Measurements from ENCODE around the gene GYS1.

The GYS1 gene

GRCh38 chr19:48997972-48998371 is 4.9 kb upstream of the GYS1 start:
- H2BK15ac ChIP-seq (replicated peaks; ENCODE audit: low read depth): no peak overlapping the region
- H3K79me2 ChIP-seq (ENCODE audit: control insufficient read depth, insufficient read depth, low read length): peaks cover 18% of the 10 kb centered on the region
- no peak overlapping the region for H3K23ac ChIP-seq (ENCODE audit: low read length)
- no peak overlapping the region for H3K4me3 ChIP-seq (ENCODE audit: low read length)
- peaks cover 16% of the 10 kb centered on the region for H3K79me1 ChIP-seq (ENCODE audit: low read length)
- H3K4me1 ChIP-seq (ENCODE audit: control insufficient read depth, low read depth, low read length): no peaks in the 10 kb centered on the region
- H2BK5ac ChIP-seq (ENCODE audit: low read length): no peak overlapping the region
- H3K9ac ChIP-seq (ENCODE audit: low read length): no peak overlapping the region
- H2BK120ac ChIP-seq (ENCODE audit: low read depth, low read length): no peak overlapping the region
- no peak overlapping the region for H3K4me2 ChIP-seq (ENCODE audit: low read length)
- no peak overlapping the region for H3K56ac ChIP-seq (ENCODE audit: low read length)
- no peaks in the 10 kb centered on the region for H3K36me3 ChIP-seq (ENCODE audit: control insufficient read depth, insufficient read depth, low read length)
- DNase-seq: peak; percentile 86
- no peaks in the 10 kb centered on the region for H3K27me3 ChIP-seq (ENCODE audit: insufficient read depth, low read length, poor library complexity)
- no peak overlapping the region for H3K18ac ChIP-seq (ENCODE audit: low read length)
- no peak overlapping the region for H3K4ac ChIP-seq (ENCODE audit: low read depth, low read length)
- no CpG with 5 or more reads among the region's 5 CpGs for WGBS (ENCODE audit: extremely low coverage, insufficient coverage, low lambda C conversion rate)
- H4K8ac ChIP-seq (ENCODE audit: low read depth, low read length): no peak overlapping the region
- H3K27ac ChIP-seq (ENCODE audit: low read depth, low read length): no peak overlapping the region
- H2AK5ac ChIP-seq (ENCODE audit: low read length): no peak overlapping the region
- no peak overlapping the region for H4K5ac ChIP-seq (ENCODE audit: low read length)

- no peak overlapping the region for H3K18ac ChIP-seq (ENCODE audit: low read length)
- H3K27ac ChIP-seq (ENCODE audit: low read depth, low read length): no peak overlapping the region
- H3K9ac ChIP-seq (ENCODE audit: low read length): peak overlapping the region; percentile 89
Measured at GRCh38 chr19:48994035-48994386, 902 bp upstream of the GYS1 start.

GRCh38 chr19:48992581-48993174 is 431 bp downstream of the GYS1 start:
- Histone ChIP-seq H4K8ac (ENCODE audit: low read depth, low read length) (no peak overlapping the region), H3K18ac (ENCODE audit: low read length) (peak overlapping the region; percentile 3), H3K36me3 (ENCODE audit: control insufficient read depth, insufficient read depth, low read length) (no peaks in the 10 kb centered on the region), H4K5ac (ENCODE audit: low read length) (no peak overlapping the region), H3K79me1 (ENCODE audit: low read length) (peaks cover 22% of the 10 kb centered on the region), H3K27me3 (ENCODE audit: insufficient read depth, low read length, poor library complexity) (no peaks in the 10 kb centered on the region), H3K4me3 (ENCODE audit: low read length) (peak overlapping the region; percentile 32), H3K27ac (ENCODE audit: low read depth, low read length) (peak overlapping the region; percentile 55), H3K23ac (ENCODE audit: low read length) (no peak overlapping the region), H2BK120ac (ENCODE audit: low read depth, low read length) (no peak overlapping the region), H3K56ac (ENCODE audit: low read length) (peak overlapping the region; percentile 65), H2AK5ac (ENCODE audit: low read length) (no peak overlapping the region), H3K4ac (ENCODE audit: low read depth, low read length) (no peak overlapping the region), H3K79me2 (ENCODE audit: control insufficient read depth, insufficient read depth, low read length) (peaks cover 22% of the 10 kb centered on the region), H3K4me2 (ENCODE audit: low read length) (peak overlapping the region; percentile 7), H3K9ac (ENCODE audit: low read length) (peak overlapping the region; percentile 68), H2BK5ac (ENCODE audit: low read length) (no peak overlapping the region), H3K4me1 (ENCODE audit: control insufficient read depth, low read depth, low read length) (no peaks in the 10 kb centered on the region), H2BK15ac (replicated peaks; ENCODE audit: low read depth) (no peak overlapping the region)
- WGBS (ENCODE audit: extremely low coverage, insufficient coverage, low lambda C conversion rate): no CpG with 5 or more reads among the region's 20 CpGs
- DNase-seq: no peak

More at GRCh38 chr19:48994035-48994386, 902 bp upstream of the GYS1 start:
- Histone ChIP-seq H3K79me1 (ENCODE audit: low read length) (peaks cover 23% of the 10 kb centered on the region), H3K56ac (ENCODE audit: low read length) (peak overlapping the region; percentile 95), H4K5ac (ENCODE audit: low read length) (no peak overlapping the region), H3K4me3 (ENCODE audit: low read length) (peak overlapping the region; percentile 97), H3K4me2 (ENCODE audit: low read length) (peak overlapping the region; percentile 78), H3K4me1 (ENCODE audit: control insufficient read depth, low read depth, low read length) (no peaks in the 10 kb centered on the region), H3K36me3 (ENCODE audit: control insufficient read depth, insufficient read depth, low read length) (no peaks in the 10 kb centered on the region), H3K79me2 (ENCODE audit: control insufficient read depth, insufficient read depth, low read length) (peaks cover 22% of the 10 kb centered on the region), H2BK120ac (ENCODE audit: low read depth, low read length) (no peak overlapping the region), H3K4ac (ENCODE audit: low read depth, low read length) (peak overlapping the region; percentile 60), H3K23ac (ENCODE audit: low read length) (no peak overlapping the region), H2BK15ac (replicated peaks; ENCODE audit: low read depth) (no peak overlapping the region), H2BK5ac (ENCODE audit: low read length) (no peak overlapping the region), H4K8ac (ENCODE audit: low read depth, low read length) (no peak overlapping the region), H2AK5ac (ENCODE audit: low read length) (peak overlapping the region; percentile 76), H3K27me3 (ENCODE audit: insufficient read depth, low read length, poor library complexity) (no peaks in the 10 kb centered on the region)
- no CpG with 5 or more reads among the region's 13 CpGs for WGBS (ENCODE audit: extremely low coverage, insufficient coverage, low lambda C conversion rate)
- DNase-seq: no peak

- no CpG with 5 or more reads among the region's 8 CpGs for WGBS (ENCODE audit: extremely low coverage, insufficient coverage, low lambda C conversion rate)
Measured at GRCh38 chr19:48991873-48992580, 1.1 kb downstream of the GYS1 start.

GRCh38 chr19:48991011-48991609 is 2.0 kb downstream of the GYS1 start:
- Histone ChIP-seq H3K4me2 (ENCODE audit: low read length) (no peak overlapping the region), H3K4me1 (ENCODE audit: control insufficient read depth, low read depth, low read length) (no peaks in the 10 kb centered on the region), H3K79me1 (ENCODE audit: low read length) (peaks cover 18% of the 10 kb centered on the region), H2AK5ac (ENCODE audit: low read length) (no peak overlapping the region), H3K23ac (ENCODE audit: low read length) (no peak overlapping the region), H3K56ac (ENCODE audit: low read length) (no peak overlapping the region), H3K18ac (ENCODE audit: low read length) (no peak overlapping the region), H3K27me3 (ENCODE audit: insufficient read depth, low read length, poor library complexity) (no peaks in the 10 kb centered on the region), H3K9ac (ENCODE audit: low read length) (no peak overlapping the region), H2BK5ac (ENCODE audit: low read length) (no peak overlapping the region), H4K8ac (ENCODE audit: low read depth, low read length) (no peak overlapping the region), H3K4ac (ENCODE audit: low read depth, low read length) (no peak overlapping the region), H4K5ac (ENCODE audit: low read length) (no peak overlapping the region), H3K36me3 (ENCODE audit: control insufficient read depth, insufficient read depth, low read length) (no peaks in the 10 kb centered on the region), H2BK15ac (replicated peaks; ENCODE audit: low read depth) (no peak overlapping the region), H2BK120ac (ENCODE audit: low read depth, low read length) (no peak overlapping the region), H3K79me2 (ENCODE audit: control insufficient read depth, insufficient read depth, low read length) (peaks cover 22% of the 10 kb centered on the region), H3K27ac (ENCODE audit: low read depth, low read length) (no peak overlapping the region), H3K4me3 (ENCODE audit: low read length) (no peak overlapping the region)
- WGBS (ENCODE audit: extremely low coverage, insufficient coverage, low lambda C conversion rate): no CpG with 5 or more reads among the region's 22 CpGs
- DNase-seq: no peak

More at GRCh38 chr19:48991873-48992580, 1.1 kb downstream of the GYS1 start:
- Histone ChIP-seq H3K79me1 (ENCODE audit: low read length) (peaks cover 19% of the 10 kb centered on the region), H3K36me3 (ENCODE audit: control insufficient read depth, insufficient read depth, low read length) (no peaks in the 10 kb centered on the region), H3K4me2 (ENCODE audit: low read length) (peak overlapping the region; percentile 7), H3K56ac (ENCODE audit: low read length) (peak overlapping the region; percentile 65), H2BK15ac (replicated peaks; ENCODE audit: low read depth) (no peak overlapping the region), H3K4ac (ENCODE audit: low read depth, low read length) (no peak overlapping the region), H3K18ac (ENCODE audit: low read length) (peak overlapping the region; percentile 3), H4K5ac (ENCODE audit: low read length) (no peak overlapping the region), H3K9ac (ENCODE audit: low read length) (peak overlapping the region; percentile 68), H4K8ac (ENCODE audit: low read depth, low read length) (no peak overlapping the region), H3K79me2 (ENCODE audit: control insufficient read depth, insufficient read depth, low read length) (peaks cover 22% of the 10 kb centered on the region), H3K27me3 (ENCODE audit: insufficient read depth, low read length, poor library complexity) (no peaks in the 10 kb centered on the region), H3K4me3 (ENCODE audit: low read length) (peak overlapping the region; percentile 32), H3K4me1 (ENCODE audit: control insufficient read depth, low read depth, low read length) (no peaks in the 10 kb centered on the region), H3K27ac (ENCODE audit: low read depth, low read length) (no peak overlapping the region), H2BK120ac (ENCODE audit: low read depth, low read length) (no peak overlapping the region), H2AK5ac (ENCODE audit: low read length) (no peak overlapping the region), H2BK5ac (ENCODE audit: low read length) (no peak overlapping the region), H3K23ac (ENCODE audit: low read length) (no peak overlapping the region)
- DNase-seq: peak; percentile 86
